Activated CD4-positive, alpha-beta memory T cell treated with anti-CD3 and anti-CD28 coated beads, Interleukin-2, amount 10 ng/mL, durations not matched to agents 7 days and 5 days (primary cell): ENCODE results near the gene HCFC1R1. TPM values are rescaled to one million over a fixed set of nuclear protein-coding genes. Genes with fewer than 3 reads are reported as not detected.

ENCODE experiments used
- CTCF ChIA-PET: fragments of 350-600 bp; sonication (Branson Sonifier 250); formaldehyde crosslinking; loops from one replicate; lab custom pipeline; 2021; ENCODE audit warnings: antibody characterized with exemption, inconsistent platforms; lab: Charles Lee
- POLR2A ChIA-PET: fragments of 350-600 bp; sonication (Branson Sonifier 250); formaldehyde crosslinking; loops from one replicate; lab custom pipeline; 2021; ENCODE audit warnings: antibody characterized with exemption; lab: Charles Lee
- DNase-seq: peaks from one replicate; pipeline ENCODE4 v3.0.0-alpha.2; 2020
- H3K27ac Mint-ChIP-seq: one replicate; pipeline ENCODE4 v1.8.0; 2021; ENCODE audit warnings: mild to moderate bottlenecking, mixed read lengths
- H3K27me3 Mint-ChIP-seq: one replicate; pipeline ENCODE4 v1.8.0; 2021; ENCODE audit warnings: mixed read lengths
- H3K36me3 Mint-ChIP-seq: one replicate; pipeline ENCODE4 v1.8.0; 2021; ENCODE audit warnings: low read depth, mixed read lengths
- H3K4me1 Mint-ChIP-seq: one replicate; pipeline ENCODE4 v1.8.0; 2021; ENCODE audit warnings: mixed read lengths
- H3K4me3 Mint-ChIP-seq: one replicate; pipeline ENCODE4 v1.8.0; 2021; ENCODE audit warnings: mild to moderate bottlenecking, mixed read lengths
- H3K9me3 Mint-ChIP-seq: one replicate; pipeline ENCODE4 v1.8.0; 2021; ENCODE audit warnings: mixed read lengths
- total RNA-seq, 2 experiments: library from RNA; stranded (reverse); gene quantifications; one replicate each; pipeline ENCODE4 v1.2.3, GENCODE V29; 2021

The HCFC1R1 gene
- total RNA-seq, 2 experiments from 2014 or later = 37.0 to 43.3 TPM

DNA sequence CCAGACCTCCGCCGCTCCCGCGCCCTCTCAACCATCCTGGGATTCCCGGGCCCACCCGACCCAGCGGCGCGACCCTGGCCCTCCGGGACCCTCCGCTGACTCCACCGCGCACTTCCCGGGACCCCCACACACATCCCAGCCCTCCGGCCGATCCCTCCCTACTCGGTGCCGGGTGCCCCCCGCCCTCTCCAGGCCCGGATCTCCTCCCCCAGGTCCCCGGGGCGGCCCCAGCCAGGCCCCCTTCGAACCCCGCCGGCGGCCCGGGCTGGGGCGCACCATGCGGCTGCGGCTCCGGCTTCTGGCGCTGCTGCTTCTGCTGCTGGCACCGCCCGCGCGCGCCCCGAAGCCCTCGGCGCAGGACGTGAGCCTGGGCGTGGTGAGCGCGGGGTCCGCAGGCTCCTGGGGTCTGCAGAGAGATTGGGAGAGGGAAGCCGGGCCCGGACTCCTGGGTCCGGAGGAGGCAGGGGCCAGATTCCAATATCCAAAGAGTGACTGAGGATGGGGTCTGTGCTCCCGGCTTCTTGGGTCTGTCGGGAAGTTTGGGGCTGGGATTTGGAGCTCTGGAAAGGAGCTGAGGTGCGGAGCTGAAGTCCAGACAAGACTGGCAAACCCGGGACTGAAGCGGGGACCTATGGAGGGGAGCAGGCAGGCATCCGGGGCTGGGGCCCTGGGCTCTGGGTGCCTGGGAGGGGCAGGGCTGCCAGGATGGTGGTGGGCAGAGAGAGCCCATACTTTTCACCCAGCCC lies 23.1 kb upstream of the HCFC1R1 start:
- Mint-ChIP-seq H3K4me3 (peak overlapping the region; percentile 85), H3K9me3 (no peaks in the 10 kb centered on the region), H3K27me3 (peaks cover 21% of the 10 kb centered on the region), H3K36me3 (peaks cover 47% of the 10 kb centered on the region), H3K4me1 (peaks cover 66% of the 10 kb centered on the region), H3K27ac (peak overlapping the region; percentile 87)
- ChIA-PET POLR2A (interaction anchor here (0.6 to 8.7 kb wide), 11 partner anchors 9 to 111 kb away, joined by 3 to 72 read pairs (median 9); partner anchors contain the start of genes HCFC1R1, IL32, PKMYT1 and THOC6), CTCF (interaction anchor here (0.8 to 5.8 kb wide), 5 partner anchors 12 to 88 kb away, joined by 3 to 38 read pairs (median 5); partner anchors contain the start of gene ZNF213)
- DNase-seq = peak; percentile 48

DNA sequence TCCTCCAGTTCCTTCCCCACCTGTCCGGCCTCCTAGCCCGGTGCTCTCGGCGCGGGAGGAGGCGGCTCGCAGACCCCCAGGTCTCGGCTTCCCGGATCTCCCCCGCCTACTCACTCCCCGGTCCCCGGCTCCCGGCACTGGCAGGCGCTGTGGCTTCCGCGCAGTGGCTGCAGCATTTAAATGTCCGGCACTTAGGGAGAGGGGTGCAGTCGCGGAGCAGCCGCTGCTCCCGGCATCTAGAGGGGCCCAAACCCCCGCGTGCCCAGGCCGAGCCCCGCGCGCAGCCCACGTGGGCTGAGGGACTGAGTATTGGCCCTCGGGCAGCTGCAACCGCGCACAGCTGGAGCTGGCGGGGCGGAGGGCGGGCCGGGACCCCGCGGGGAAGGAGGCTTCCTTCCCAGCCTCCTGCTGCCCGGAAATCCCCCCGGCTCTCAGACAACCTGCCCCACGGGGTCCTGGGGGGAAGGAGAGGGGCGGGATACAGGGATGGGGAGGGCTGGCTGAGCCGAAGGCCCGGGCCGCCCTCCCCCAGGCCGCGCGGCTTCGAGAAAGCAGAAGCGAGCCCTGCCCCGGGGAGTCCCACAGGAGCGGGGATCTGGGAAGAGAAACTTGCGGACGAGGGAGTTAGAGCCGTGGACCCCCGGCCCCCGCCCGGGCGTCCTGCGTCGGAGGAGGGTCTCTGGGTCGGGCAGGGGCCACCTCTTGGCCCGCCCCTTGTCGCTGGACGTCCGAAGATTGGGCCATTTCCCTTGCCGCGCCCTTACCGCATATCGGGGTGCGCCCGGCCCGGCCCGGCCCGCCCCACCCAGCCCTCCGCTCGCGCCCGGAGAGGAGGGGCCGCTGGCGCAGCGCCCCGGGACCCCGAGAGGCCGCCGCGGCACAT lies 22.3 kb upstream of the HCFC1R1 start, which contains the start of gene MMP25:
Gene MMP25 (plus strand): TSS at position 804 of the 883 bp plus-strand sequence. CDS start 357 bp downstream, outside the sequence.
- H3K27me3 Mint-ChIP-seq = peaks cover 23% of the 10 kb centered on the region
- peak; percentile 44 for DNase-seq
- H3K9me3 Mint-ChIP-seq = no peaks in the 10 kb centered on the region
- peaks cover 57% of the 10 kb centered on the region for H3K4me1 Mint-ChIP-seq
- H3K27ac Mint-ChIP-seq = peak within 1 kb of the TSS; percentile 87
- peak within 1 kb of the TSS; percentile 85 for H3K4me3 Mint-ChIP-seq
- ChIA-PET POLR2A (interaction anchor here (1.0 to 8.7 kb wide), 5 partner anchors 11 to 84 kb away, joined by 4 to 65 read pairs (median 39); partner anchors contain the start of gene IL32), CTCF (interaction anchor here (1.0 to 2.6 kb wide), 6 partner anchors 12 to 82 kb away, joined by 3 to 15 read pairs (median 11); no protein-coding TSS in a partner anchor)
- H3K36me3 Mint-ChIP-seq = peaks cover 40% of the 10 kb centered on the region

DNA sequence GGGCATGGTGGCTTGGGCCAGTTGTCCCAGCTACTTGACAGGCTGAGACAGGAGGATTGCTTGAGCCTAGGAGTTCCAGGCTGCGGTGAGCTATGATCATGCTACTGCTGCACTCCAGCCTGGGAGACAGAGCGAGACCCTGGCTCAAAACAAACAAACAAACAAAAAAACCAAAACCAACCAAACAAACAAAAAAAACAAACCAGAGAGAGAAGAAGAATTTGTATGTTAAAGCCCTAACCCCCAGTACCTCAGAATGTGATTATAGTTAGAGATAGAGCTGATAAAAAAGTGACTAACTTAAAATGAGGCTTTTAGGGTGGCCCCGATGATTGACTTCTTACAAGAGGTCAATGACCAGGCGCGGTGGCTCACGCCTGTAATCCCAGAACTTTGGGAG lies 21.0 kb upstream of the HCFC1R1 start:
- Mint-ChIP-seq H3K36me3 (peaks cover 29% of the 10 kb centered on the region), H3K4me3 (peak overlapping the region; percentile 85), H3K9me3 (no peaks in the 10 kb centered on the region), H3K27ac (peak overlapping the region; percentile 57), H3K4me1 (peaks cover 46% of the 10 kb centered on the region), H3K27me3 (peaks cover 27% of the 10 kb centered on the region)
- DNase-seq = no peak
- ChIA-PET CTCF (interaction anchor here (1.0 to 2.6 kb wide), 6 partner anchors 11 to 83 kb away, joined by 4 to 15 read pairs (median 11); no protein-coding TSS in a partner anchor), POLR2A (interaction anchor here (0.6 to 8.7 kb wide), 8 partner anchors 12 to 472 kb away, joined by 3 to 65 read pairs (median 20); partner anchors contain the start of gene IL32)

DNA sequence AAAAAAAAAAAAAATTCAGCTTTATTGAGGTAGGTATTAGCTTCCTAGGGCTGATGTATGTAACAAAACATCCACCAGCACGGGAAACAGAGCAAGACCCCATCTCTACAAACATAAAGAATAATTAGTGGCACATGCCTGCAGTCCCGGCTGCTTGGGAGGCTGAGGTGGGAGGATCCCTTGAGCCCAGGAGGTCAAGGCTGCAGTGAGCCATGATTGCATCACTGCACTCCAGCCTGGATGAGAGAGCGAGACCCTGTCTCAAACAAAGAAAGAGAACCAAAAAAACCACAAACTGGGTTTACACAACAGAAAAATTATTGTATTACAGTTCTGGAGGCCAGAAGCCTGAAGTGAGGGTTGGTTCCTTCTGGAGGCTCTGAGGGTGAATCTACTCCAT lies 18.6 kb upstream of the HCFC1R1 start:
- H3K27me3 Mint-ChIP-seq = peaks cover 48% of the 10 kb centered on the region
- H3K4me3 Mint-ChIP-seq = no peak overlapping the region
- H3K27ac Mint-ChIP-seq = no peak overlapping the region
- H3K36me3 Mint-ChIP-seq = peaks cover 11% of the 10 kb centered on the region
- H3K9me3 Mint-ChIP-seq = no peaks in the 10 kb centered on the region
- ChIA-PET POLR2A (interaction anchor here (0.7 to 5.2 kb wide), 5 partner anchors 11 to 33 kb away, joined by 3 to 58 read pairs (median 3); partner anchors contain the start of gene IL32), CTCF (interaction anchor here (0.8 to 3.2 kb wide), 6 partner anchors 10 to 89 kb away, joined by 3 to 40 read pairs (median 6); no protein-coding TSS in a partner anchor)
- peaks cover 28% of the 10 kb centered on the region for H3K4me1 Mint-ChIP-seq
- DNase-seq = no peak

DNA sequence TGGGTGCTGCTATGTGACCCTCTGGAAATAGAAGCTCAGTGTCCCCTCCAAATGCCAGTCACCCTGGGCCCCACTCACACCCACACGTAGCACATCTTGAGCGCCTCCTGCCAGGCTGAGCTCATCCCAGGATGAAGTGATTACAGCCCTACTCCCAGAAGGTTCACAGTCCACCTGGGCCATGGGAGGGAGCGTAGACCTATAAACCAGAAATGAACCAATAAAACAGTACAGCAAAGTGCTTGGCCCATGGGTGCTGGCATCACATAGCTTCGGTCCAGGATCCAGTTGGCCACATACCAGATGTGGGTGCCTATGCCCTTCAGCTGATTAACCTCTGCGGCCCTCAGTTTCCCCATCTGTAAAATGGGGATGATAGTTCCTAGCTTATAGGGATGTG lies 15.2 kb upstream of the HCFC1R1 start:
- Mint-ChIP-seq H3K4me3 (no peak overlapping the region), H3K27me3 (peaks cover 52% of the 10 kb centered on the region), H3K4me1 (peaks cover 18% of the 10 kb centered on the region), H3K36me3 (no peaks in the 10 kb centered on the region), H3K9me3 (no peaks in the 10 kb centered on the region), H3K27ac (no peak overlapping the region)
- no peak for DNase-seq
- CTCF ChIA-PET = interaction anchor here (0.7 to 3.6 kb wide), 5 partner anchors 9 to 130 kb away, joined by 3 to 20 read pairs (median 3); no protein-coding TSS in a partner anchor
- POLR2A ChIA-PET = interaction anchor here (0.8 to 2.4 kb wide), 7 partner anchors 10 to 20 kb away, joined by 3 to 9 read pairs (median 5); partner anchors contain the start of genes HCFC1R1 and TNFRSF12A

DNA sequence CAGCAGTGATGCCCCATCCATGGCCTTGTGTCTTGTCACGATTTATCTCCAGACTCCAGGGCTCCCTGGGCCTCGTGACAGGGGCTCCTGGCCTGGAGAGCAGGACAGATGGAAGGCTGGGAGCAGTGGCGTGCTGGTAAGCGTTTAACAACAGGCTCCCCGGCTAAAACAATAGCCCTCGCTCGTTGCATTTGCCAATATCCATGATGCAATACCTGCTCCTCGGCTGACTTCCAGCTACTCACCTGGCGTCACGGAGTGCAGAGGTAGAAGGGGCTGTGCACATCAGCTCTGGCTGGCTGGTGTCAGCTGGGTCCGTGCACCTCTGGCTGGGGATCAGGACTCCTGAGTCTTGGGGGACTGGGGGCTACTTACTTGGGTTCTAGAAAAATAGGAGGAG lies 14.5 kb upstream of the HCFC1R1 start:
- CTCF ChIA-PET = interaction anchor here (0.6 to 3.6 kb wide), 6 partner anchors 10 to 130 kb away, joined by 3 to 20 read pairs (median 3); no protein-coding TSS in a partner anchor
- Mint-ChIP-seq H3K36me3 (no peaks in the 10 kb centered on the region), H3K4me3 (no peak overlapping the region), H3K27ac (no peak overlapping the region), H3K27me3 (peaks cover 54% of the 10 kb centered on the region), H3K9me3 (no peaks in the 10 kb centered on the region), H3K4me1 (peaks cover 15% of the 10 kb centered on the region)
- POLR2A ChIA-PET = interaction anchor here (1.2 to 2.4 kb wide), 5 partner anchors 9 to 18 kb away, joined by 4 to 9 read pairs (median 5); partner anchors contain the start of genes HCFC1R1 and TNFRSF12A
- DNase-seq = no peak

DNA sequence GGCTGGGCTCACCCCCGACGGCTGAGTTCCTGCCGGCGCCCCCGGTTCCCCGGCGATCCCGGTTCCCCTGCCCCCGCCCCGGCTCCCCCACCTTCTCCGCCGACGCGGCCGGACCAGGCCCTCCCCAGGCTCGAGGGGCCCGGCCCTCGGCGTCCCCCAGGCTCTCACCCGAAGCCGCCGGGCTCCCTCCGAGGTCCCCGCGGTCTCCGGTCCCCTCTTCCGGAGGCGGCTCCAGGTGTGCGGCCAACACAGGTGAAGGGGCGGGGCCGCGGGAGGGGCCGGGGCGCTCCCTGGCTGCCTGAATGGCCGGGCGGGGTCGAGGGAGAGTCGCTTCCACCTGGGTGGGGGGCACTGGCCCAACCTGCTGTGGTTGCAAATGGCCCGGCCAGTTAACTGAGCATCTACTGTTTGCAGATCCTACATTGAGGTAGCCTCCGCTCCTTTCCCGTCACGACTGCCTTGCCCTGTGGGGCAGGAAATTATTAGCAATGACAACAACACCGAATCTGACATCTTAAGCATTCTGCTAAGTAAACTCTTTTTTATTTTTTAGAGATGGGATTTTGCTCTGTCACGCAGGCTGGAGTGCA lies 13.1 kb upstream of the HCFC1R1 start, which contains the start of gene BICDL2:
Gene BICDL2 (minus strand): TSS at position 219 of the 590 bp plus-strand sequence. CDS start 1,448 bp downstream, outside the sequence.
- Mint-ChIP-seq H3K27me3 (peaks cover 68% of the 10 kb centered on the region), H3K36me3 (no peaks in the 10 kb centered on the region), H3K4me3 (no peak within 1 kb of the TSS), H3K9me3 (no peaks in the 10 kb centered on the region), H3K27ac (no peak within 1 kb of the TSS), H3K4me1 (peaks cover 22% of the 10 kb centered on the region)
- POLR2A ChIA-PET = interaction anchor here (0.6 to 9.3 kb wide), 2 partner anchors 12 to 93 kb away, joined by 3 to 72 read pairs; no protein-coding TSS in a partner anchor
- CTCF ChIA-PET = interaction anchor here (0.9 to 3.6 kb wide), 3 partner anchors 9 to 80 kb away, joined by 3 to 20 read pairs (median 4); no protein-coding TSS in a partner anchor
- no peak for DNase-seq

DNA sequence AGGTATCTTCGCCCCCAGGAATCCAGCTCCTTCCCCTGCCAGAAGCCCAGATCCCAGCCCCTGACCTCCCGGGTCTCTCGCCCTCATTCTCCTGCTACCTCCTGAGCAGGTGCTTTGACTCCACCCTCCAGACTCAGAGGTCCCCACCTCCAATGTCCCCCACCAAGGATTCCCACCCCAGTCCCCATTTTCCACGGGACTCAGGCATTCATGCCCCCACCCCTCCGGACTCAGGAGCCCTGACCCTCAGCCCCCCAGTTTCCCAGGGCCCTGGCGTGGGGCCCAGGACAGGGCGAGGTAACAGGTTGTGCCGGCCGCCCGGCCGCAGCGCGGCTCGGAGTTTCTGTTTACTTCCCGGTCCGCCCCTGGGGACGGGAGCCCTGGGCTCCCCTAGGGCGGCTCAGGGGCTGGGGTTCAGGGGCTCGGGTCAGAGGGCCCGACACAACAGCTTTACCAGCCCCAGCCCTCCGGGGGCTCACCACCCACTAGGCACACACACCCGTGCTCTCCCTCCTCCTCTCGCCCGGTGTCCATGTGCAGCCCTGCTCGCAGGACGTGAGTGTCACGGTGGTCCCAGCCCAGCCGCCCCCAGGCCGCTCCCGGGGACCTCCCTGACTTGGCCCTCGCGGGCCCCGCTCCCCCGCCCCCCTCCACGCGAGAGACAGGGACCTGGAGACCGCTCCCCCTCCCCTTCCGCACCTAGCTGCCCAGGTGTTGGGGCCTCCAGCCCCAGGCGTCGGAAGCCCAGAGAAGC lies 12.4 kb upstream of the HCFC1R1 start:
- DNase-seq = no peak
- Mint-ChIP-seq H3K4me3 (no peak overlapping the region), H3K9me3 (no peaks in the 10 kb centered on the region), H3K27me3 (peaks cover 68% of the 10 kb centered on the region), H3K4me1 (peaks cover 24% of the 10 kb centered on the region), H3K27ac (no peak overlapping the region), H3K36me3 (no peaks in the 10 kb centered on the region)
- POLR2A ChIA-PET = interaction anchor here (1.3 to 9.3 kb wide), 3 partner anchors 8 to 23 kb away, joined by 6 to 72 read pairs (median 58); partner anchors contain the start of gene MMP25
- CTCF ChIA-PET = interaction anchor here (0.9 to 10.4 kb wide), 6 partner anchors 8 to 94 kb away, joined by 3 to 209 read pairs (median 12); partner anchors contain the start of gene ZNF213

DNA sequence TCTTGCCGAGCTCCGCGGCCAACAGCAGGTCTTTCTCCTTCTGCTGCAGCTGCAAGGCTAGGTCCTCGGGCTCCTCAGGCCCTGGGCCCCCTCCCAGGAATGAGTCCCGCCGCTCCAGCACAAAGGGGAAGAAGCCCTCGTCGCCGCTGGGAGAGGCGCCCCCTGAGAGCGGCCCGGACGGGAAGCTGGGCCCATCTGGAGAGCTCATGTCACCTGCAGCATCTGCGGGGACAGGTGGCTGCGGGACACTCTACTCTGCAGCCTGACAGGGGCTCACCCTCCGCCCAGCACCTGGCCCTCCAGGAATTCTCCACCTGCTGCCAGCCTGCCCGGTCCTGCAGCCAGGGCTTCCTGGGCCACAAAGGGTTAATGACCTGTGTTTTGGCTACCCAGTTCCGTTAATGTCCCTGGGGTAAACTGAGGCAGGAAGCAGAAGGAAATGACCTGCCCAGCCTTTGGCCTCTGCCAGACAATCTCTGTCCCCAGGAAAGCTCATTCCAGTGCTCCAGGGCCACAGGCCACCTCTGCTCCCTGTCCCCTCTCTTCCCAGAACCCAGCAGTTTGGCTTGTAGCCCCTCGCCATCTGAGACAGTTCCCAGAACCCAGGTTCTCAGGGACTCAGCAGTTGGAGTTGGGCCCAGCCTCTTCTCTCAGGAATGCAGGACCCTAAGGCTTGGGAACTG lies 11.7 kb upstream of the HCFC1R1 start:
- CTCF ChIA-PET = interaction anchor here (1.2 to 10.4 kb wide), 7 partner anchors 12 to 95 kb away, joined by 3 to 209 read pairs (median 6); partner anchors contain the start of genes CLDN6, HCFC1R1, THOC6 and TNFRSF12A
- Mint-ChIP-seq H3K4me3 (no peak overlapping the region), H3K27ac (no peak overlapping the region), H3K9me3 (no peaks in the 10 kb centered on the region), H3K36me3 (no peaks in the 10 kb centered on the region), H3K27me3 (peaks cover 69% of the 10 kb centered on the region), H3K4me1 (peaks cover 24% of the 10 kb centered on the region)
- DNase-seq = no peak
- POLR2A ChIA-PET = interaction anchor here (0.8 to 9.3 kb wide), 5 partner anchors 8 to 100 kb away, joined by 3 to 72 read pairs (median 6); partner anchors contain the start of genes MMP25 and ZNF213

DNA sequence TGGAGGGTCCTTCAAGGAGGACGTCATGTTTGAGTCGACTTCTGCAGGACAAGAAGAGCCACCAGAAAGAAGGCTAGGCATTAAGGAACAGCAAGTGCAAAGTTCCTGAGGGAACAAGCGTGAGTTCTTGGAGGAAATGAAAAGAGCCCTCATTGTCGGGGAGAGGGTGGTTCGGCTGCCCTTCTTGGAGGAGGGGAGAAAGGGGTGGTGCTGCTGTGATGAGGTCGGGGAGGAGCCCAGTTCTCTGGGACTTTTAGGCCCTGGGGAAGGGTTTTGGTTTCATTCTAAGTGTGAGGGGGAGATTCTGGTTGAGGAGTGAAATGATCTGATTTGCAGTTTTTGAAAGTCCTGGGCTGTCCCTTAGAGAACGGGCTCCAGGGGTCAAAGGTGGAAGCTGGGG lies 8.9 kb upstream of the HCFC1R1 start:
- CTCF ChIA-PET = interaction anchor here (1.0 to 10.4 kb wide), 13 partner anchors 10 to 118 kb away, joined by 3 to 209 read pairs (median 15); partner anchors contain the start of genes CLDN6, HCFC1R1, MMP25 and PKMYT1
- Mint-ChIP-seq H3K4me3 (no peak overlapping the region), H3K27ac (no peak overlapping the region), H3K4me1 (peaks cover 44% of the 10 kb centered on the region), H3K9me3 (no peaks in the 10 kb centered on the region), H3K36me3 (no peaks in the 10 kb centered on the region), H3K27me3 (peaks cover 61% of the 10 kb centered on the region)
- no peak for DNase-seq
- POLR2A ChIA-PET = interaction anchor here (1.1 to 9.3 kb wide), 6 partner anchors 9 to 43 kb away, joined by 3 to 72 read pairs (median 4); partner anchors contain the start of genes HCFC1R1, IL32, MMP25 and THOC6
